OCI-LY1 (cell line): ENCODE data around the gene NUP50.

Experiments
- H2AFZ ChIP-seq: fragments of 200-600 bp; sonication (generic), shearing (Covaris generic); 2 replicates; pipeline ENCODE4 v1.6.0; 2014; ENCODE audit warnings: antibody characterized with exemption, mild to moderate bottlenecking, low read length
- H3F3A ChIP-seq: fragments of 200-600 bp; sonication (generic), shearing (Covaris generic); 2 replicates; pipeline ENCODE4 v1.6.0; 2014; ENCODE audit warnings: mild to moderate bottlenecking, antibody characterized with exemption, low read length, moderate library complexity; ENCODE audit not compliant: insufficient read depth
- H3K27ac ChIP-seq: fragments of 200-600 bp; sonication (generic); 2 replicates; pipeline ENCODE4 v1.5.1; 2014; ENCODE audit warnings: low read length, mixed run types, mild to moderate bottlenecking, low read depth; ENCODE audit not compliant: poor library complexity, severe bottlenecking
- H3K27me3 ChIP-seq: fragments of 200-600 bp; sonication (generic); 2 replicates; pipeline ENCODE4 v1.6.0; 2014; ENCODE audit warnings: antibody characterized with exemption, mild to moderate bottlenecking, low read length, moderate library complexity; ENCODE audit not compliant: insufficient read depth
- H3K36me3 ChIP-seq: fragments of 200-600 bp; sonication (generic); 2 replicates; pipeline ENCODE4 v1.6.1; 2014; ENCODE audit warnings: mild to moderate bottlenecking, antibody characterized with exemption, low read length, moderate library complexity, mixed read lengths; ENCODE audit not compliant: insufficient read depth
- H3K4me1 ChIP-seq: fragments of 200-600 bp; sonication (generic); 2 replicates; pipeline ENCODE4 v1.5.1; 2014; ENCODE audit warnings: mild to moderate bottlenecking, low read length, moderate library complexity; ENCODE audit not compliant: insufficient read depth, severe bottlenecking
- H3K4me2 ChIP-seq: fragments of 200-600 bp; sonication (generic), shearing (Covaris generic); 2 replicates; pipeline ENCODE4 v1.6.1; 2014; ENCODE audit warnings: low read length
- H3K4me3 ChIP-seq: fragments of 200-600 bp; sonication (generic); 2 replicates; pipeline ENCODE4 v1.5.1; 2014; ENCODE audit warnings: low read length, low read depth, mild to moderate bottlenecking, mixed read lengths; ENCODE audit not compliant: poor library complexity, severe bottlenecking
- H3K79me2 ChIP-seq: fragments of 200-600 bp; shearing (Covaris generic); 2 replicates; pipeline ENCODE4 v1.6.1; 2016; ENCODE audit warnings: mixed run types, low read length, mixed read lengths; ENCODE audit not compliant: insufficient read depth
- H3K9ac ChIP-seq: fragments of 200-600 bp; sonication (generic), shearing (Covaris generic); 2 replicates; pipeline ENCODE4 v1.6.1; 2014; ENCODE audit warnings: mild to moderate bottlenecking, low read length, mixed read lengths
- H3K9me2 ChIP-seq: fragments of 200-600 bp; sonication (generic), shearing (Covaris generic); 2 replicates; pipeline ENCODE4 v1.6.1; 2014; ENCODE audit warnings: low read depth, mild to moderate bottlenecking, low read length, mixed read lengths
- H3K9me3 ChIP-seq: fragments of 200-600 bp; shearing (Covaris generic); 2 replicates; pipeline ENCODE4 v1.6.1; 2014; ENCODE audit warnings: low read length, mixed read lengths
- H4K20me1 ChIP-seq: fragments of 200-600 bp; sonication (generic), shearing (Covaris generic); 2 replicates; pipeline ENCODE4 v1.6.0; 2016; ENCODE audit warnings: mild to moderate bottlenecking, low read length; ENCODE audit not compliant: insufficient read depth
- CTCF ChIP-seq: fragments of 200-600 bp; sonication (generic), shearing (Covaris generic); IDR thresholded peaks from 2 replicates; pipeline ENCODE4 v1.5.1; 2017; ENCODE audit warnings: mild to moderate bottlenecking, antibody characterized with exemption, low read length, moderate library complexity, mixed read lengths
- EZH2 ChIP-seq: fragments of 200-600 bp; sonication (generic), shearing (Covaris generic); IDR thresholded peaks from 2 replicates; pipeline ENCODE4 v1.8.0; 2017; ENCODE audit warnings: borderline replicate concordance, mixed run types, mild to moderate bottlenecking, antibody characterized with exemption, low read length, moderate library complexity, mixed read lengths

NUP50 gene

GRCh38 chr22:45208993-45209838 is 45.5 kb downstream of the NUP50 start:
- H3F3A ChIP-seq = no peaks in the 10 kb centered on the region
- no peak overlapping the region for H3K4me2 ChIP-seq
- no peak overlapping the region for H3K27ac ChIP-seq
- no peak overlapping the region for H2AFZ ChIP-seq
- no peaks in the 10 kb centered on the region; the same call in 1 of the 2 replicates for H3K27me3 ChIP-seq
- H3K9ac ChIP-seq = no peak overlapping the region
- H4K20me1 ChIP-seq = no peaks in the 10 kb centered on the region
- H3K36me3 ChIP-seq = no peaks in the 10 kb centered on the region
- no peaks in the 10 kb centered on the region for H3K9me3 ChIP-seq
- no peaks in the 10 kb centered on the region for H3K9me2 ChIP-seq
- H3K4me1 ChIP-seq = no peaks in the 10 kb centered on the region
- no peak overlapping the region for H3K4me3 ChIP-seq
- H3K79me2 ChIP-seq = no peaks in the 10 kb centered on the region
- peak; percentile 66 for TF ChIP-seq CTCF
- TF ChIP-seq EZH2 = no peak

GRCh38 chr22:45210174-45210573 is 46.4 kb downstream of the NUP50 start:
- Histone ChIP-seq H3F3A (no peaks in the 10 kb centered on the region), H2AFZ (no peak overlapping the region), H3K9ac (no peak overlapping the region), H3K4me3 (no peak overlapping the region), H3K27ac (no peak overlapping the region), H3K9me2 (no peaks in the 10 kb centered on the region), H3K27me3 (no peaks in the 10 kb centered on the region; the same call in 1 of the 2 replicates), H3K9me3 (no peaks in the 10 kb centered on the region), H3K79me2 (no peaks in the 10 kb centered on the region), H3K36me3 (no peaks in the 10 kb centered on the region), H3K4me2 (no peak overlapping the region), H4K20me1 (no peaks in the 10 kb centered on the region), H3K4me1 (no peaks in the 10 kb centered on the region)
- TF ChIP-seq EZH2 = no peak
- no peak for TF ChIP-seq CTCF

- H3F3A ChIP-seq = no peaks in the 10 kb centered on the region
- TF ChIP-seq EZH2 = no peak
- no peak for TF ChIP-seq CTCF
- H3K79me2 ChIP-seq = no peaks in the 10 kb centered on the region
- no peak overlapping the region for H3K4me3 ChIP-seq
- no peak overlapping the region for H3K27ac ChIP-seq
- no peaks in the 10 kb centered on the region for H3K36me3 ChIP-seq
- H2AFZ ChIP-seq = no peak overlapping the region
- H3K9ac ChIP-seq = no peak overlapping the region
- H4K20me1 ChIP-seq = no peaks in the 10 kb centered on the region
- H3K4me1 ChIP-seq = no peaks in the 10 kb centered on the region
- no peaks in the 10 kb centered on the region for H3K9me3 ChIP-seq
- H3K27me3 ChIP-seq = no peaks in the 10 kb centered on the region; the same call in 1 of the 2 replicates
- H3K4me2 ChIP-seq = no peak overlapping the region
- no peaks in the 10 kb centered on the region for H3K9me2 ChIP-seq
Observed at GRCh38 chr22:45210577-45210976, 46.9 kb downstream of the NUP50 start.
